PC-3 (cell line): Measurements from ENCODE around the gene GK. TPM values are rescaled to one million over a fixed set of nuclear protein-coding genes. Genes with fewer than 3 reads are reported as not detected.

Source experiments
- ATAC-seq: fragments of 200-7000 bp; cut with Tn5 transposase; 2 replicates; pipeline ENCODE4 v1.9.1; 2020; ENCODE audit warnings: mild to moderate bottlenecking, moderate library complexity
- BruUV-seq: library from RNA; stranded (reverse); fragments of 400-500 nt; replicated peaks from 2 replicates; lab custom pipeline; 2021; lab: Mats Ljungman, UMichigan
- CTCF ChIA-PET: fragments of 300-600 bp; sonication (Branson Sonifier 250); formaldehyde crosslinking; loops from one replicate; lab custom pipeline; 2022; ENCODE audit warnings: antibody characterized with exemption; lab: Charles Lee
- POLR2A ChIA-PET: fragments of 300-600 bp; sonication (Branson Sonifier 250); formaldehyde crosslinking; loops from one replicate; lab custom pipeline; 2022; ENCODE audit warnings: antibody characterized with exemption; ENCODE audit not compliant: unreplicated experiment; lab: Charles Lee
- DNase-seq: peaks from one replicate; pipeline ENCODE4 v3.0.0-alpha.2; 2015
- H2AFZ ChIP-seq: fragments of 300-600 bp; sonication (generic); 2 replicates; pipeline ENCODE4 v1.6.0; 2016; ENCODE audit warnings: antibody characterized with exemption, low read length
- H3F3A ChIP-seq: fragments of 300-600 bp; sonication (generic); one replicate; pipeline ENCODE4 v1.6.0; 2017; ENCODE audit warnings: antibody characterized with exemption, low read length, control low read depth, mild to moderate bottlenecking; ENCODE audit not compliant: unreplicated experiment
- H3K27ac ChIP-seq: fragments of 300-600 bp; sonication (generic); 2 replicates; pipeline ENCODE4 v1.5.1; 2016; ENCODE audit warnings: mild to moderate bottlenecking, low read length
- H3K27me3 ChIP-seq: fragments of 300-600 bp; sonication (generic); 2 replicates; pipeline ENCODE4 v1.6.1; 2016; ENCODE audit warnings: low read length, mixed read lengths
- H3K36me3 ChIP-seq: fragments of 300-600 bp; sonication (generic); 2 replicates; pipeline ENCODE4 v1.6.1; 2016; ENCODE audit warnings: low read depth, mixed run types, low read length, mixed read lengths
- H3K4me1 ChIP-seq: fragments of 300-600 bp; sonication (generic); 2 replicates; pipeline ENCODE4 v1.5.1; 2016; ENCODE audit warnings: low read length; ENCODE audit not compliant: insufficient read depth
- H3K4me2 ChIP-seq: fragments of 300-600 bp; sonication (generic); 2 replicates; pipeline ENCODE4 v1.6.0; 2016; ENCODE audit warnings: low read length
- H3K4me3 ChIP-seq: fragments of 300-600 bp; sonication (generic); 2 replicates; pipeline ENCODE4 v1.5.1; 2016; ENCODE audit warnings: mild to moderate bottlenecking, low read length, mixed read lengths
- H3K79me2 ChIP-seq: fragments of 300-600 bp; sonication (generic); 2 replicates; pipeline ENCODE4 v1.6.1; 2017; ENCODE audit warnings: low read length, mixed read lengths
- H3K9ac ChIP-seq: fragments of 300-600 bp; sonication (generic); 2 replicates; pipeline ENCODE4 v1.6.0; 2016; ENCODE audit warnings: mild to moderate bottlenecking, low read length
- H3K9me2 ChIP-seq: fragments of 300-600 bp; sonication (generic); replicated peaks from 2 replicates; pipeline ENCODE4 v1.6.1; 2016; ENCODE audit warnings: mixed run types, low read length, mixed read lengths
- H3K9me3 ChIP-seq: fragments of 300-600 bp; sonication (generic); 2 replicates; pipeline ENCODE4 v1.6.1; 2016; ENCODE audit warnings: low read length, mixed read lengths
- H4K20me1 ChIP-seq: fragments of 300-600 bp; sonication (generic); 2 replicates; pipeline ENCODE4 v1.6.1; 2016; ENCODE audit warnings: low read length, mixed read lengths
- CTCF ChIP-seq: fragments of 300-600 bp; sonication (generic); conservative IDR thresholded peaks from 2 replicates; pipeline ENCODE4 v1.5.1; 2017; ENCODE audit warnings: antibody characterized with exemption, low read depth, mild to moderate bottlenecking, low read length
- EZH2 ChIP-seq: fragments of 300-600 bp; sonication (generic); IDR thresholded peaks from one replicate; pipeline ENCODE4 v1.6.1; 2017; ENCODE audit warnings: antibody characterized with exemption, mild to moderate bottlenecking, low read length; ENCODE audit not compliant: unreplicated experiment
- EZH2phosphoT487 ChIP-seq: fragments of 300-600 bp; sonication (generic); IDR thresholded peaks from 2 replicates; pipeline ENCODE4 v1.6.1; 2018; ENCODE audit warnings: mild to moderate bottlenecking, antibody characterized with exemption, low read length, borderline replicate concordance
- intact Hi-C: fragments of 100-400 bp; cut with micrococcal nuclease; formaldehyde crosslinking; loops from 2 replicates; pipeline ENCODE4 v1.9.0; 2023
- total RNA-seq: library from RNA; depleted of rRNA; stranded (reverse); fragments of >200 nt; gene quantifications from 2 replicates; pipeline ENCODE4 v1.2.3, GENCODE V29; 2014

The GK gene
- total RNA-seq, 1 experiment from 2014 or later, result 4.1 TPM

DNA sequence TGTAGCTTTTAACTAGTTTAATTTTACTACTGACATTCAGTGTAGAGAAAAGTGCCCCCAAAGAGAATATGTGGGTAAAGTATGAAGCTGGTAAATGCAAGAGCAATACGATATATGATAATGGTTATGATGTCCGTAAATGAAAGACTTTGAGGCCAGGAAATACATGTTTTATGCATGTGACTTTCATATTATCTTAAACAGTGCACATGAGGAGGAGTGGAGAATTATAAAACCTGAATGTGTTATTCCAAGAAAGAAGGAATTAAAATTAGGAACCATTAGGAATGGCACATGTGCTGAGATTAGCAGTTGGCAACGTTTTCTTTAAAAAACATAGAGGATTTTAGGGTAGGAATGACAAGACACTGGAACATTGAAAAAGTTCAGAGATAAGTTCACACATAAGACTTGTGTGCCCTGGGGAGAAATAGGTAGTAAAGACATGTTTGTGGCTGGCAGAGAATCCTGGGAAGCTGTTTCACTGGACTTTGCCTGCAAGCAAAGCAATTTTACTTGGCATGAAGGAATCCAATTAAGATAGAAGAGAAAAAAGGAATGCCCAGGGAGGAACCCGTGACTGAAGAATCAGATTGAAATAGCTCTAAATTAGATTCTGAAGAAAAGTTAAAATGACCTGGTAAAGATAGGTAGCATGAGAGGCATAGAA, 20.0 kb downstream of the GK start:
- BruUV-seq, result no TSS peak
- no peaks in the 10 kb centered on the region for H3K36me3 ChIP-seq
- no peaks in the 10 kb centered on the region for H3K4me1 ChIP-seq
- H3K79me2 ChIP-seq, result no peaks in the 10 kb centered on the region
- H2AFZ ChIP-seq, result no peak overlapping the region
- no peaks in the 10 kb centered on the region for H3K27me3 ChIP-seq
- H3K27ac ChIP-seq, result no peak overlapping the region
- no peaks in the 10 kb centered on the region for H3K9me2 ChIP-seq
- no peak overlapping the region for H3K4me2 ChIP-seq
- H4K20me1 ChIP-seq, result no peaks in the 10 kb centered on the region
- TF ChIP-seq EZH2, result no peak
- TF ChIP-seq CTCF, result no peak
- TF ChIP-seq EZH2phosphoT487, result no peak
- no peak overlapping the region for H3K9ac ChIP-seq
- DNase-seq (no peak), ATAC-seq (no peak)
- ChIA-PET CTCF (no interaction called here), POLR2A (no interaction called here)
- intact Hi-C loops, result no loop called here
- no peaks in the 10 kb centered on the region for H3K9me3 ChIP-seq
- H3F3A ChIP-seq, result no peaks in the 10 kb centered on the region
- H3K4me3 ChIP-seq, result no peak overlapping the region

GRCh38 chrX:30673884-30674598, 20.8 kb downstream of the GK start:
- Histone ChIP-seq H4K20me1 (no peaks in the 10 kb centered on the region), H3K27ac (no peak overlapping the region), H3K4me3 (no peak overlapping the region), H3K9ac (no peak overlapping the region), H3K4me1 (no peaks in the 10 kb centered on the region), H3K36me3 (no peaks in the 10 kb centered on the region), H3K4me2 (no peak overlapping the region), H3K9me3 (no peaks in the 10 kb centered on the region), H3K79me2 (no peaks in the 10 kb centered on the region), H3K9me2 (no peaks in the 10 kb centered on the region), H3K27me3 (no peaks in the 10 kb centered on the region), H3F3A (no peaks in the 10 kb centered on the region), H2AFZ (no peak overlapping the region)
- ChIA-PET POLR2A (no interaction called here), CTCF (no interaction called here)
- ATAC-seq, result no peak
- TF ChIP-seq EZH2phosphoT487 (no peak), EZH2 (no peak), CTCF (no peak)
- DNase-seq, result no peak
- no TSS peak for BruUV-seq
- intact Hi-C loops, result no loop called here

GRCh38 chrX:30674799-30675198, 21.6 kb downstream of the GK start:
- Histone ChIP-seq H3K27me3 (no peaks in the 10 kb centered on the region), H3K9ac (no peak overlapping the region), H3K27ac (no peak overlapping the region), H4K20me1 (no peaks in the 10 kb centered on the region), H3K79me2 (no peaks in the 10 kb centered on the region), H3K36me3 (no peaks in the 10 kb centered on the region), H3F3A (no peaks in the 10 kb centered on the region), H3K9me3 (no peaks in the 10 kb centered on the region), H3K4me1 (no peaks in the 10 kb centered on the region), H2AFZ (no peak overlapping the region), H3K4me3 (no peak overlapping the region), H3K4me2 (no peak overlapping the region), H3K9me2 (no peaks in the 10 kb centered on the region)
- no peak for ATAC-seq
- TF ChIP-seq EZH2phosphoT487, result no peak
- no peak for TF ChIP-seq CTCF
- TF ChIP-seq EZH2, result no peak
- CTCF ChIA-PET, result no interaction called here
- intact Hi-C loops, result no loop called here
- DNase-seq, result no peak
- POLR2A ChIA-PET, result no interaction called here
- BruUV-seq, result no TSS peak
